GM21737 (cell line): ENCODE data around the gene ERCC3.
"Not testable (repeated sequence)": the region's sequence is repeated elsewhere in the genome, so short reads cannot be mapped to it uniquely, and the experiment has no call there.

Source experiments
- ATAC-seq: cut with Tn5 transposase; IDR thresholded peaks from one replicate; pipeline ENCODE4 v1.9.1; 2021; ENCODE audit warnings: mild to moderate bottlenecking, moderate library complexity; ENCODE audit not compliant: unreplicated experiment

ERCC3 gene

DNA sequence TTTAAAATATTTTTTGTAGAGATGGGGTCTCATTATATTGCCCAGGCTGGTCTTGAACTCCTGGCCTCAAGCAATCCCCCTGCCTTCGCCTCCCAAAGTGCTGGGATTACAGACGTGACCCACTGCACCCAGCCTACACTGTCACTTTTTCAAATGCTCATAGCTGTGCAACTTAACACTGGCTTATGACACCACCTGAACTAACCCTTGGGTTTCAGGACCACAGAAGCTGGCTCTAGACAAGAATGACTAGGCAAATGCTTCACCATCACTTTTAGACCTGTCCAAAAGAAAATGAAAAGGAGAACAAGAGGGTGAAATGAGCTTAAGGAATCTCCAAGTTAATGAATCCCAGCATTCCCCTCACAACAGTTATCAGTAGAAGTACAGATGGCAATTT is 13.3 kb downstream of the ERCC3 start:
- ATAC-seq = no peak

DNA sequence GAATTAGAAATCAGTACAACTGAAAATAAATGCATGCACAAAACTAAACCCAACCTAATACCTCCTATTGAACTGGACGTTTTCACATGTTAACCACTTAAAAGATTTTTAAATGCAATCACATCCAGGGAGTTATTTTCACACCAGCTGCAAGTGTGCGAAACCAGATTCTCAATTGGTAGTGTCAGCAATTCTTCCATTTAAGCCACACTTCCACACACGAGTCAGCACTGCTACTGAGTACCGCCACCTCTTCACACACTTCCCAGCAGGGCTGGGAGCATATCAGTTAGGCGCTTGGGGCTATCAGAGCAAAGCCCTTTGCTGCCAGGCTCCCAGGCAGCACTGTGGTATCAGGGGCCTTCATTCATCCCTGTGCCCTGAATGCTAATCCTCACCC is 14.2 kb downstream of the ERCC3 start:
- no peak for ATAC-seq

DNA sequence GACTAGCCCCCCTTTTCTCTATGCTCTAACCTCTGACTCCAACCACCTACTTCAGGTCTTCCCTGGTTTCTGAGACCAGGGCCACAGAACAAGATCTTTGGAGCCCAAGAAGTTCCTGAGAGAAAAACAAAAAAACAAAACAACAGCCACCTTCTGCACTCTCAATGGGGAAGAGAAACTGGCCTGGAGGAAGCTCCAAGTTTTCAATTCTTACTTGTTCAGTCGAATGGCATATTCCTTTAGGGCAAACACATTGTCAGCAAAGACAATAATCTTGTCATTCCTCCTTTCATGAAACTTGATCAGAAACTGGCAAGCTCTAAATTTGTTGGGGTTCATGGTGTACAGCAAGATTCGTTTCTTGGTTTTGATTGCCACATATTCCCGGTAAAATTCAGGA is 15.0 kb downstream of the ERCC3 start:
- ATAC-seq = no peak

DNA sequence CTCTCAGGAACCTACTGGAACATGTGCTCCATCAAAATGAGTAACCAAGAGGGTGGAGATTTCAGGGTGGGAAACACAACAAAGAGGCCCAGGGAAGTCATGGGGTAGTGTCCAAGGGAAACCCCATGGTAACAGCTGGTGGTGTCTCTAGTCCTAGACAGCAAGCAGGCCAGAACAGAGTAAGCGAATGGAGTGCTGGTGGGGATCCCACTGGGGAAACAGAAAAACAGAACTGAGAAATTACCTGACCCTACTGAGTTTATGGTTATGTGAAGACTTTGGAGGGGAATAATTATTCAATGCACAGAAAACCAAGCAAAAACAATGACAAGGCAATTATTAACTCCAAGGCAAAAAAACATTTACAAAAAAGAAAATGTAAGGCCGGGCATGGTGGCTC is 16.9 kb downstream of the ERCC3 start:
- peak; percentile 85 for ATAC-seq

DNA sequence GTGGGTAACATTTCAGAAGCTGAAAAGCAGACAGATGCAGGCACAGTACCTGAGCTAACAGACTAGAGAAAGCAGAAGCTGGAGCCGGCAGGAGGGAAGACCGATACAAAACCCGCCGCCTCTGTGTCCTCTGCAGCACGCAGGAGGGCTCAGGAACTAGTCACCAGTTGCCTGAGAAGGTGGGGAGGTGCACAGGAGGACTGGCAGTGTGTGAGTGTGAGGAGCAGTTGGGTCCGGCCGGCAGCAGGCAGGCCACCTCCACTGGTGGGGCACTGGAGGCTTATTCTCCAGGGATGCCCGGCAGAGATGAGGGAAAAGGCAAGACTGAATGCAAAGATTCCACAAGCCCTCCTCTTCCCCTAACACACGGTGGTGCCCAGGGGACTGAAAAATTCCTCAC is 18.2 kb downstream of the ERCC3 start:
- ATAC-seq = no peak

DNA sequence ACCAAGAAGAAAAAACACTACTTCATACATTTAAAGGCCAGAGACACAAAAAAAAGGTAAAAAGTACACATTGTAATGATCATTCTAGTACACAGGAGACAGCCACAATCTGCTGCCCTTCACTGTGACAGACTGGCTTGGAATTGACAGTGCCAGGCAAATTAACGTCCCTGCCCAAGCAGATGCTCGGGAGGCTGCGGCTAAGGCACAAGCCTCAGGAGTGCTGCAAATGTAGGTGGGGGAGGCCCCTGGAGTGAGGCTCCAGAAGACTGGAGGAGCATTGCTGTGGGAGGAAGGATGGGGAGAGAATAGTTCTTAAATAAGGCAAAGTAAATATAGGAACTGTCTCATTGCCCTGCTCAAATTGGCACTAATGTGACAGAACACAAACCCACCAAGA is 18.6 kb downstream of the ERCC3 start:
- ATAC-seq = no peak

DNA sequence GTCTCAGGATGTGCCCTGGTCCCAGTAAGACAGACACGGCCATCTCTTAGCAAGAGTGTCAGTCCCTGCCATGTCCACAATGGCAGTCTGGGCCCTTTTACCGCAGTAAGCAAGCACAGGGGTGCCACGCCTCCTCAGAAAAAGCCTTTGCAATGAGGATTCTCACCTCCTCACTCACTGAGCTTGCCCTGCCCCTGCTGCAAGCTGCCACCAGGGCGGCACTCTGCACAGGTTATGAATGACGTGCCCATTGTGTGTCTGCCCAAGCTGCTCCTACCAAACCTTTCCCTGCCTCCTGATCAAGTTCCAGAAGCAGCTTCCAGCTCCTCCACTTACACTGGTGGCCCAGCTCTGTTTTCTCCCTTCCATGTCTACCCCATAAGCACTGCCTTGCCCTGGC is 23.3 kb downstream of the ERCC3 start:
- no peak for ATAC-seq

DNA sequence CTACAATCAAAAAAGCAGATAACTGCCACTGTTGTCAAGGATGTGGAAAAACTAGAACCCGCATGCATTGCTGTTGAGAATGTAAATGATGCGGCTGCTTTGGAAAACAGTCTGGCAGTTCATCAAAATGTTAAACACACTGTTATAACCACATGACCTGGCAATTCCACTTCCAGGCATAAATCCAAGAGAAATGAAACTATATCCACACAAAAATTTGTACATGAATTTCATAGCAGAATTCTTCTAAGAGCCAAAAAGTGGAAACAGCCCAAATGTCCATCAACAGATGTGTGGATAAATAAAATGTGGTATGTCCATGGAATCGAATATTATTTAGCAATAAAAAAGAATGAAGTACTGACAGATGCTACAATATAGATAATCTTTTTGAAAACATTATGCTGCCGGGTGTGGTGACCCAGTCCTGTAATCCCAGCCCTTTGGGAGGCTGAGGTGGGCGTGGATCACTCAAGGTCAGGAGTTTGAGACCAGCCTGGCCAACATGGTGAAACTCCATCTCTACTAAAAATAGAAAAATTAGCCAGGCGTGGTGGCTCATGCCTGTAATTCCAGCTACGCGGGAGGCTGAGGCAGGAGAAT is 32.0 kb downstream of the ERCC3 start:
- ATAC-seq = no peak

DNA sequence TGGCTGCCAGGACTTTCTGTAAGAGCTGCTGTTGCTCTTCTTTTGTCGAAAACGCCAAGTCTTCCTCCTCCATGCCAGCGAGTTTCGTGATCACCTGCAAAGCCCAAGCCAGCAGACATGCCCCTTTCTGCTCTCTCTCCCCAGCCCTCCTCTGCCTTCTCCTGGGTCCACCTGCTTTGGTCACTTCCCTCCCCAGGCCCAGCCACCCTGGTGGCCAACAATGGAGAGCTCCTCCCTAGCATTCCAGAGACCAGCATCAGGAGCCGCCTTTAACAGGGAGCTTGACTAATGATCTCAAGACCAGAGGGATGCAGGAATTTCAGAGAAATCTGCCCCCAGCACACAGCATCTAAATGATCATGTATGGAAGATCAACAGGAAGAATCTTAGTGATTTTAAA is 34.6 kb downstream of the ERCC3 start:
- no peak for ATAC-seq

DNA sequence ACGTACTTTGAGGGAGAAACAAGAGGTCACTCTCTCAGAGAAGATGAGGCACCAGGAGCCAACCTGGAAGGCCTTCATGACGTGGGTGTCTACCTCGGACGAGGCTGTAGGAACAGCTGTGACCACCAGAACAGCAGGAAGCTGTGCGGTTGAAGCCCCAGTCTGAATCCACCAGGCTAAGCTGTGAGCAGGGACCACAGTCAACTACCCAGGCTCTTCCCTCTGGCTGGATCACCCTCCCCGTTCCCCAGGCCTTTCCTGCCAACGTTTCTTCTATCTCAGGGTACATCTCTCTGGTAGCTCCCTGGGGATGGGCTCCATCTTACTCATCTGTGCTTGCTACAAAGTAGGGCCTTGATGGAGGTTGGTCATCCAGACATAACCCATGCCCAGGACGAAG is 37.1 kb downstream of the ERCC3 start:
- ATAC-seq = no peak

DNA sequence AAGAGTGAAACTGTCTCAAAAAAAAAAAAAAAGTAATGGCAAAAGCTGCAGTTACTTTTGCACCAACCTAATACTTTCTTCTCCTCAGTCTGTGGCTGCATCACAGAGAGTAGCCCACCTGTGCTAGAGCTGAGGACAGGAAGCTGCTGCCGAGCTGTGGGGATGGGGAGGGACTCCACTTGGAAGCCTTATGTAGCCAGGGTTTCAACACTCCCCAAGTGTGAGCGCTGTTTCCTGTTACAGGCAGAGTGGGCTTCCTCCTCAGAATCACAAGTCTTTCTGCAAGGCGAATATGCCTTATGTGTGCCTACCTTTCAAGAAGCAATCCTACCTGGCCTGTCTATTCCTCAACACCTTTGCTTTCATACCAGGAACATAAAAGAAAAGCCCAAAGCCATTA is 37.6 kb downstream of the ERCC3 start:
- no peak for ATAC-seq

DNA sequence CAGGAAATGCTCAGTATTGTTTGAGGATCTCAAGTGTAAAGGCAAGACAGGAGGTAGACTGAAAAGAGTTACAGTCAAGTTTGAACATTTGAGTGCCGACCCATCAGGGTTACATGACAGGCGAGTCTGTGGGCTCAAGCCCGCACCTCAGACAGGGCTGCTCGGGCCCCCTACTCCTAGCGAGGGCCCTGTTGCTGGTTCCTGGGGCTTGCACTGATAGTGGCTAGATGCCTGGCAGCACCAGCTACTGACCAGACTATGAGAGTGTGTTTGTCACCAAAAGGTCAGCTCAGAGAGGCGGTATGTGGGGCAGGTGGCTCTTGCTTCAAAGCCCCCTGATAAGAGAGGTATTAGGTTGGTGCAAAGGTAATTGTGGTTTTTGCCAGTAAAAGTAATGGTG is 38.2 kb downstream of the ERCC3 start:
- ATAC-seq = no peak

DNA sequence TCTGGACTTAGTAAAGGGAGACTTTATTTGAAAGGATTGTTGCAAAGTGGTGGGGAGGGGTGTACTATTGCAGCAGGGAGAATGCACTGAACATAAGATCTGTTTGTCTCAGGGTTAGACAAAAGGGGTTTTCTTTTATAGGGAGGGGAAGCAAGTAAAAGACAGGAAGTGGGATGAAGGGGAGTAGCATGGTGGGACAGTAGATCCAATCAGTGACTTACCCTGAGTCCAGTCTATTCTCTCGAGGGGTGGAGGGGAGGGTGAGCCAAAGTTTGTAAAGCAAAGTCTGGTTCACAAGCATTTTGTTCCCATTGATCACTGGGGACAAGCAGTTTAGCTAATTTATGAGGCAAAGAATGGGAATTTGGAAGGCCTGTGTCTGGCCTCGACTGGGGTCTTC is 38.8 kb downstream of the ERCC3 start:
- ATAC-seq = no peak

DNA sequence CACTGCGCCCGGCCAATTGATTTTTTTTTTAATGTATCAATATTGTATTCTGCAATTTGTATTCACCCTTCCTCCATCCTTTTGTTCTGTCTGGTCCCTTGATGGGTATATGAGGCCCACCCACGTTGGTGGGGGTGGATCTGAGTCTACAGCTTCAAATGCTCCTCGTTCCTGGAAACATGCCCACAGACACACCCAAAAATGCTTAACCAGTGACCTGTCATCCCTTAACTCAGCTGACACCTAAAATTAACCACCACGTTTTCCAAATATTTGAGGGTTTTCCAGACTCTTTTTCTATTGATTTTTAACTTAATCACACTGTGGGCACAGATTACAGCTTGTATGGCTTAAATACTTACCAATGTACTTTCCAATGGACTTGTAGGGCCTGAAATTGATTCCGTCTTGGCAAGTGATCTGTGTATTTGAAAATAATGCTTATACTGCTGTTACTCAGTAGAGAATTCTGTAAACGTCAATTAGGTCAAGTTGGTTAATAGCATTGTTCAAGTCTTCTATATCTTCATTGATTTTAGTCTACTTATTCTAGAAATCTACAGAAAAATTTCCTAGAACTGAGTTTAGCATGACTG is 39.5 kb downstream of the ERCC3 start:
- no peak for ATAC-seq

DNA sequence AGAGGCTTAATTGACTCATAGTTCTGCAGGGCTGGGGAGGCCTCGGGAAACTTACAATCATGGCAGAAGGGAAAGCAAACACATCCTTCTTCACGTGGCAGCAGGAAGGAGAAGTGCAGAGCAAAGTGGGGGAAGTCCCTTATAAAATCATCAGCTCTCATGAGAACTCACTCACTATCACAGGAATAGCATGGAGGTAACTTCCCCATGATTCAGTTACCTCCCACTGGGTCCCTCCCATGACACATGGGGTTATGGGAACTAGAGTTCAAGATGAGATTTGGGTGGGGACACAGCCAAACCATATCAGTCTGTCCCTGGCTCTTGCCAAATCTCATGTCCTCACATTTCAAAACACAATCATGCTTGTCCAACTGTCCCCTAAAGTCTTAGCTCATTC is 52.8 kb downstream of the ERCC3 start:
- not testable (repeated sequence) for ATAC-seq

DNA sequence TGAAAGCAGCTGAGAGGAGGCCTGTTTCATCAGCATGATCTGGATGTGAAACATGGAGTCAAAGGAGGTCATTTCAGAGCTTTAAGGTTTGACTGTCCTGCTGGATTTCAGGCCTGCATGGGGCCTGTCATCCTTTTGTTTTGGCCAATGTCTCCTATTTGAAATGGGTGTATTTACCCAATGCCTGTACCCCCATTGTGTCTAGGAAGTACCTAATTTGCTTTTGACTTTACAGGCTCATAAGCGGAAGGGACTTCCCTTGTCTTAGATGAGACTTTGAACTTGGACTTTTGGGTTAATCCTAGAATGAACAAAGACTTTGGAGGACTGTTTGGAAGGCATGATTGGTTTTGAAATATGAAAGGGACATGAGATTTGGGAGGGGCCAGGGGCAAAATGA is 54.5 kb downstream of the ERCC3 start:
- ATAC-seq = no peak

DNA sequence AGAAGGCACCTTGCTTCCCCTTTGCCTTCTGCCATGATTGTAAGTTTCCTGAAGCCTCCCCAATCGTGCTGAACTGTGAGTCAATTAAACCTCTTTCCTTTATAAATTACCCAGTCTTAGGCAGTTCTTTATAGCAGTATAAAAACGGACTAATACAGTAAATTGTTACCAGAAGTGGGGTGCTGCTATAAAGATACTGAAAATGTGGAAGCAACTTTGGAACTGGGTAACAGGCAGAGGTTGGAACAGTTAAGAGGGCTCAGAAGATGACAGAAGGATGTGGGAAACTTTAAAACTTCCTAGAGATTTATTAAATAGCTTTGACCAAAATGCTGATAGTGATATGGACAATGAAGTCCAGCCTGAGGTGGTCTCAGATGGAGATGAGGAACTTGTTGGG is 56.2 kb downstream of the ERCC3 start:
- ATAC-seq = not testable (repeated sequence)

DNA sequence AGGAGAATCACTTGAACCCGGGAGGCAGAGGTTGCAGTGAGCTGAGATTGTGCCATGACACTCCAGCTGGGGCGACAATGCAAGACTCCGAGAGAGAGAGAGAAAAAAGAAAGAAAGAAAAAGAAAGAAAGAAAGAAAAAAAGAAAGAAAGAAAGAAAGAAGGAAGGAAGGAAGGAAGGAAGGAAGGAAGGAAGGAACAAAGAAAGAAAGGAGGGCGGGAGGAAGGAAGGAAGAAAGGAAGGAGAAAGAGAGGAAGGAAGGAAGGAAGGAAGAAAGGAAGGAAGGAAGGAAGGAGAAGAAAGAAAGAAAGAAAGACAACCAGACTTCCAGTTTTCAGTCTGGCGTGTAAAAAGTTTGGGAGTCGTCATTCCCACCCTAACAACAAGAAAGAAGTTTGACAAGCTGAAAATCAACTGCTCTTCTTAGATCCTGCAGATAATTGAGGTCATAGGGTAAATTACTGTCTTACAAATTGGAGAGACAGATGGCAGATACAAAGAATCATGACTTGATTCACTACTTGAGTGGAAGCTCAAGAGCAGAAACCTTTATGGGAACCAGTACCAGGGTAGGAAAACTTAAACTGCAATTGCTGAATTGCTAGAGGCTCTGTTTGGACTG is 58.8 kb downstream of the ERCC3 start:
- no peak for ATAC-seq

DNA sequence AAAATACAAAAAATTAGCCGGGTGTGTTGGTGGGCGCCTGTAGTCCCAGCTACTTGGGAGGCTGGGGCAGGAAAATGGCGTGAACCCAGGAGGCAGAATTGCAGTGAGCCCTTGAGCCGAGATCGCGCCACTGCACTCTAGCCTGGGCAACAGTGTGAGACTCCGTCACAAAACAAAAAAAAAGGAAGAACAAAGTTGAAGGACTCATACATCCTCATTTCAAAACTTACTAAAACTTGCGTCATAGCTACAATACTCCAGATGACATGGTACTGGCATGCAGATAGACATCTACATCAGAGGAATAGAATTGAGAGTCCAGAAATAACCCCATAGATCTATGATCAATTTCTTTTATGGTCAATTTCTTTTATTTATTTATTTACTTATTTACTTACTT is 60.2 kb downstream of the ERCC3 start:
- ATAC-seq = no peak

DNA sequence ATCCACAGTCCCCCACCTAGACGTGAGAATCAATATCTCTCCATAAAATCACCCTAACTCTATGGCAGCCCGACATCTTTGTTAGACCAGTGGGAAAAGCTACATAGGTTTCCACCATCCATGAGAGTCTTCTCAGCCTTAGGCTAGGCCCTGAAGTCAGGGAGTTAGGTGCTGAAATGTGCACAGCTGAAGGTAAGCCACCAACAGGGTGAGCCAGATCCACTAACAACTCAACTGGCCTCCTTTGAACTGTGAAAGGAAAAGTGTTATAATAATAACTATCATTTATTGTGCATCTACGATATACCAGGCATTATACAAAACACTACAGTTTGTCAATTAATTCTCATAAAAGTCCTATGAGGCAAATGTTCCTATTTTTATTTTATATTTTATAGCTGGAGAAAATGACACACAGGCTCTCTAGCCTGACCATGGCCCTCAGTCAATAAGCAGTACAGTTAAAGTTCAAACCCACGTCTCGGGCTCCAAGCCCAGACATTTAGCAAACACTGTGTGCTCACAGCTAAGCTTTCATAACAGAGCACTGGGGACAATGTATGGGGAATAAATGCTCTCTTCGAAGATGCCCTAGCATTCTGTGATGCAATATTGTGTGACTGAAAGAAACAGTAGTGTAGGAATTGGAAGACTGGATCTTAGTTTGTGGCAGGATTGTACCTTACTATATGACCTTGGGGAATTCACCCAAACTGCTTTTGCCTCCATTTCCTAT is 62.6 kb downstream of the ERCC3 start:
- no peak for ATAC-seq

DNA sequence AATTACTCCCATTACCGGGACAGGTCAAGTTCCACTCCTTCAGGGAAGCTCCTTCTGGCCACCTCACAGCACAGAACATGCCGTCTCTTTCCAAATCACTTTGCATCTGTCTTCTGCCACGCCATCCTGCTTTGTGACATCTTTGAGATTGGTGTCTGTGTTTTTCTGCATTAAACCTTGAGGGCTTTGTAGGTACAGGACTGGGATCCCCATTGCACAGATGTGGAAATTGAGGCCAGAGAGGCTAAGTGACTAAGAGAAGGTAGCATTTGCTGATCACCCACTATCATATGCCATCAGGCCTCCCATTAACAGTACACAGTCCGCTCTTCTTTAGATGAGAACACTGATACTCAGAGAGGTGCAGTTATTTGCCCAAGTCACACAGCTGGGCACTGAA is 64.4 kb downstream of the ERCC3 start:
- ATAC-seq = no peak

DNA sequence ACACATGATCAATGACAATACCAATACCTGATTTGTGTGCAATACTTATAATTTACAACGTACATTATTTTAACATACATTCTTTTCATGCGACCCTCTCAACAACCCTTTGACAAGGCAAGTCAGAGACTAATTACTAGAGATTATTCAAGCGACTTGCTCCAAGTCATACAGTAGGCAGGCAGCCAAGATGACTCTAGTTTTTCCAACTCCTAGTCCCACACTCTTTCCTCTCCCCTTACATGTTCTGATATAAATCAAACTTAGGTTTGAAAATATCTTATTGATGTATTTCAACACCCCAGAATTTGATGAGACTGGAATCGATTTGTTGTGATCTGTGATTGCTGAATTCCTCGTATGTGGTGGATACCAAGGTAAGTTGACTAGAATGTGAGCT is 65.8 kb downstream of the ERCC3 start:
- no peak for ATAC-seq
